ENCODE measurements around the gene ARMC9.
"Not testable (repeated sequence)": the region's sequence is repeated elsewhere in the genome, so short reads cannot be mapped to it uniquely, and the experiment has no call there.

The ARMC9 gene

DNA sequence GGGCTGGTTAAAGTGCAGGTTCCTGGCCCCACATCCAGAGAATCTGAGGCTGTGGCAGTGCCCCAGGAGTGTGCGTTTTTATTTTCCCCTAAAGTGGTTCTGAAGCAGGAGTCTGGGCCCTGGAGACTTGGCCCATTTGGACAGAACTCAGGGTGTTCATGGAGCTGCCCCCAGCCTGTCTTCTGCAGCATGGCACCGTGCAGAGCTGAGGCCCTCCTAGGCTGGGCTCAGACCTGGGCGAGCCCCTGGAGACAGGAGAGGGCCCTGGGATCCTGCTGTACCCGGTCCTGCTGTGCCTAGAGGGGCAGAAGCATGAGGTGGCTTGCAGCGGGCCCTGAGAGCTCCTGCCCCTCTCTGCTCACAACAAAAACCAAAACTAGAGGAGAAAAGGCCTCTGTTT lies 138.3 kb downstream of the ARMC9 start:
- DNase-seq (ENCODE audit: extremely low read depth in 1 of 2, low read depth in 1 of 2) = no peak

DNA sequence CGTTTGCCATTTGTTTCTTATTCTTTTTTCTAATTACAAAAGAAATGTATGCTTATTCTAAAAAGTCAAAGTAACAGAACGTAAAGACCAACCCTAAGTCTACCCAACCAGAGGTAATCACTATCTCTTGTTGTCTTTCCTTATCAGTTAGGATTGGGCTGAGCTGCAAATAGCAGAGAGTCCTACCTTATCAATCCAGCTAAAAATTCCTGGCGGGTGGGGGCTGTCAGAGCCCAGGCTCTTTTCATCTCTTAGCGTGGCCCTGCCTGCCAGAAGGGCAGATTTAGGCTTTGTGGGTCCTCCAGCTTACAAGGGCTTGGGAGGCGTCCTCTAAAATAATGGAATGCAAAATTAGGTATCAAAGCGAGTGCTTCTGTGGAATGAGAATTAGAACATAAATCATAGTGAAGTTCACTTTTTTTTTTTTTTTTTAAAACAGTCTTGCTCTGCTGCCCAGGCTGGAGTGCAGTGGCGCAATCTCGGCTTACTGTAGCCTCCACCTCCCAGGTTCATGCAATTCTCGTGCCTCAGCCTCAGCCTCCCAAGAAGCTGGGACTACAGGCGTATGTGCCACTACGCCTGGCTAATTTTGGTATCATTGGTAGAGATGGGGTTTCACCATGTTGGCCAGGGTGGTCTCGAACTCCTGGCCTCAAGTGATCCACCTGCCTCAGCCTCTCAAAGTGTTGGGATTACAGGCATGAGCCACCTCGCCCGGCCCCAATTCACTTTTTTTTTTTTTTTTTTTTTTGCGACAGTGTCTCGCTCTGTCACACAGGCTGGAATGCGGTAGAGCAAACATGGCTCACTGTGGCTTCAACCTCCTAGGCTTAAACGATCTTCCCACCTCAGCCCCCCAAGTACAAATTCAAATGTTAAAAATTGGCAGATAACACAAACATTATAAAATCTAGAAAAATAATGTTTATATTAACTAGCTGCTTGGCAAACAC lies 139.7 kb downstream of the ARMC9 start:
- DNase-seq (ENCODE audit: extremely low read depth in 1 of 2, low read depth in 1 of 2) = no peak

DNA sequence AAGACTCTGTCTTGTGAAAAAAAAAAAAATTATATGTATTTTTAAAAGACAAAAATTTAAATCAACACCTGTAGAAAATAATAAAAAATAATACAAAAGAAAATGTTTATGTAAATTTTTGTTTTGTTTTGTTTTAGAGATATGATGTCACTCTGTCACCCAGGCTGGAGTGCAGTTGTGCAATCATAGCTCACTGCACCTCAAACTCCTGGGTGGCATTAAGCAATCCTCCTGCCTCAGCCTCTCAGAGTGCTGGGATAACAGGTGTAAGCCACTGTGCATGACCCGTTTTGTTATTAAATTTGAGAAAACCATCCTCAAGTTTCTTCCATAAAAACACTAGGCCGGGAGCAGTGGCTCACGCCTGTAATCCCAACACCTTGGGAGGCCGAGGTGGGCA lies 140.9 kb downstream of the ARMC9 start:
- no peak for DNase-seq (ENCODE audit: extremely low read depth in 1 of 2, low read depth in 1 of 2)

DNA sequence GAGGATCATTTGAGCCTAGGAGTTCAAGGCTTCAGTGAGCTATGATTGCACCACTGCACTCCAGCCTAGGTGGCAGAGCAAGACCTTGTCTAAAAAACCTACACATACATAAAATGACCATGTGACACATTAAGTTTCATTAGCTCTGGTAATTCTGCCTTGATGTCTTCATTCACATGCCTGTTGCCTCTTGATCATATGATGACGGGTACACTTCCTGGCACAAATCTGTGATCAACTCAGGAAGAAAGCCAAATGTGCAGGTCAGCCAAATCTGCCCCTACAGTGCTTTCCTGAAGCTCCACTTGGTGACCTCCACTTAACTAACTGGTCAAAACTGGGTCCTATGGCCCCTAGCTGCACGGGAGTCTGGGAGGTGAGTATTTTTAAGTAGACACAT lies 142.7 kb downstream of the ARMC9 start:
- DNase-seq (ENCODE audit: extremely low read depth in 1 of 2, low read depth in 1 of 2) = no peak

DNA sequence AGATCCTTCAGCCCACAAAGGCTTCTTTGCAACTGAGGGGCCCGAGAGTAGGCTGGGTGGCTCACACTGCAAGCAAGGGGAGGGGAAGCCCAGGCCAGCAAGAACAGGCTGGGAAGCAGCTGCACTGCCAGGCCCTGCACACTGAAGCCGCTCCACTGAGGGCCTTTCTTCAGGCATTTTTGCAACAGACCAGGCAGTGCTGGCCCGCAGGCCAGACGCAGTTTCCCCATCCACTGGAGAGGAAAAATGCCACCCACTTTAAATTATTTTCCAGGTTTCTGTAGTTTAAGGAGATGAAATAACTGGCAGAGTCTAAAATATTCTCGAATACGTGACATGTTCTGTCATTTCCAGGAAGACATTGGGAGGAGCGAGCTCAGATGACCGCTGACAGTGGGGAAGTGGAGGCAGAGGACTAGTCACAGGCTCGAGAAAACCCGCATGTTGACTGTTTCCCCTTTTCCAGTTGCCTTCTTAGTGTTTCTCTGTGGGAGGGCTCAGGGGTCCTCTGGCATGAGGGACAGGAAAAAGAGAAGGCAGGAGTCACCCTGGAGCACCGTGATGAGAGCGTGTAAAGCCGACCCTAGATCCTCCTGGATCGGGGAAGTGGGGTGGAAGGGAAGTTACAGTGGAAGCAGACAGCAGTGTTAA lies 143.8 kb downstream of the ARMC9 start:
- no peak for DNase-seq (ENCODE audit: extremely low read depth in 1 of 2, low read depth in 1 of 2)

DNA sequence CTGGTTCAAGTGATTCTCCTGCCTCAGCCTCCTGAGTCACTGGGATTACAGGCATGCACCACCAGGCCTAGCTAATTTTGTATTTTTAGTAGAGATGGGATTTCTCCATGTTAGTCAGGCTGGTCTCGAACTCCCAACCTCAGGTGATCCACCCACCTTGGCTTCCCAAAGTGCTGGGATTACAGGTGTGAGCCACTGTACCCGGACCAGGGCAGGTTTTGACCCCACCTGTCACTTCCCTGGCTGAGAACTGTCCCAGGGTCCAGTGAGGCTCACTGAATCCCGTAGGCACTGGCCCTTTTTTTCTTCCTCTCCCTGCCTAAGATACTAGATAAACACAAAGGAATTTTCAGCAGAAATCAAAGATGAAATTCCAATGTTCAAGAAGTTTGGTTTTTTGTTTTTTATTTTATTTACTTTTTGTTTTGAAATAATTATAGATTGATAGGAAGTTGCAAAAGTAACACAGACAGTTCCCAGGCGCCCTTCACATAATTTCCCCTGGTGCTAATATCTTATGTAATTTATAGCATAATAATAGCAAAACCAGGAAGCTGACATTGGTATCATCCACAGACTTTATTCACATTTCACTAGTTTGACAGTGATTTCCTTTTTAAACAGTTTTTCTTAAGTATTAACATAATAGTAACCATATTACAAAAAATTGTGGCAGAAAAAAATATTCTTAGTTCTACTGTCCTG lies 144.7 kb downstream of the ARMC9 start:
- no peak for DNase-seq (ENCODE audit: extremely low read depth in 1 of 2, low read depth in 1 of 2)

DNA sequence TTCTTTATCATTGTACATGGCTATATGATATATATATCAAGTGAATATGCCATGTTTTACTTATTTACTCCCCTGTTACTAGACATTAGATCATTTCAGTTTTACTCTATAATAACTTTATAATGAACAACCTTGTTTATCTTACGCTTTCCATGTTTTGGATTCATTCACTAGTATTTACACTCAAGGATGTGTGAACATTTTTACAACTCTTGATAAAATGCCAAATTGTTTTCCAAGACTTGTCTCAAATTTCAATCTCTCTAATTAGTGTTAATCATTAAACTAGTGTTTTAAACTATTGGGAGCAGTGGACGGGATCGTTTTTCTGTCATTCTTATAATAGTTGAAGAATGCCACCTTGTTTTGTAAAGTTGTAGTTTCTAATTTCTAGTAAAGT lies 145.6 kb downstream of the ARMC9 start:
- DNase-seq (ENCODE audit: extremely low read depth in 1 of 2, low read depth in 1 of 2) = no peak

DNA sequence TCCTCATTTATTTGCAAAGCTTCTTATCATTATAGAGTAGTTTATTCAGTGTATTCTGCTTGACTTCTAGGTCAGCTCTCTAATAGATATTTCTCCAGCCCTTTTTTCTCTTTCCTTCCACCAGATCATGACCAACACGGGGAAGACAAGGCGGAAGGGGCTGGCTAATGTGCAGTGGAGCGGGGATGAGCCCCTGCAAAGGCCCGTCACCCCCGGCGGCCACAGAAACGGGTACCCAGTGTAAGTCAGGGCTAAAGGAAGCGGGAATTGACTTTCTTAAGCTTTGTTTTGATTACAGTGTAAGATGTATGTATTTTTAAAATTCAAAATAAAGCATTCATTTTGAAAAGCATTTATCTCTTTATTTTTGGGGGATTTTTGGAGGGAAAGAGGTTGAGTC lies 146.4 kb downstream of the ARMC9 start:
- no peak for DNase-seq (ENCODE audit: extremely low read depth in 1 of 2, low read depth in 1 of 2)

DNA sequence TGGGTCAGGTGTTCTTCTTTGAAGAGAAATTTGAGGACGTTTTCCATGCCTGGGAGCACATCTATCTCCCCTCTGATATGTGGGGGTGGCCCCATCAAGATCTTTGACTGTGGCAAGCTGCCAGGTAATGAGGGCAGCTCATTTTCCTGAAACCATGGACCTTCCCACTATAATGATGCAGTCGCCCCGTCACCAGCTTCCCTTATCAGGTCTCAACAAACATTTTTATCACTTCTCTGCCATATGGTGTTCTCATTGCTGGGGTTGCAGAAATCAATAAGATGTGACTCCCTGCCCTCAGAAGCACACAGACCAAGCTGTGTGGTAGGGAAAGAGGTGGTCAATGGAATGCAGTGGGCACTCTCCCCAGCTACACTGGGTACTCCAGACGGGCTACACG lies 148.7 kb downstream of the ARMC9 start:
- no peak for DNase-seq (ENCODE audit: extremely low read depth in 1 of 2, low read depth in 1 of 2)

DNA sequence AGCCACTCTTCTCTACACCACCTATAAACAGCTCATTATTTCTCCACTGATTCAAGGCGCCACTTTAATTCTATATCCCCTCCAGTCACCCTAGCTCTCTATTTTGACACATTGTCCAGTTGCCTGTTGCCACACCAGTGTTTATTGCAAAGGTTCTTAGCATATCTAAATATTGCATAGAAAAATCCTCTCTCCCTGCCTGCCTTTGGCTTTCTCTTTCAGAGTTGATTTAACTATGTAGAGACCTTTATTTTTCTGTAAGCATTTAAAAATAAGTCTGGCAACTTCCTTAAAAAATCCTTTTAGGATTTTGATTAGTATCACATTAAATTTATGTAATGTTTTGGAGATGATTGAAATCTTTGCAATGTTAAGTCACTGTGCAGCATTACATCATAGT lies 149.2 kb downstream of the ARMC9 start:
- no peak for DNase-seq (ENCODE audit: extremely low read depth in 1 of 2, low read depth in 1 of 2)

DNA sequence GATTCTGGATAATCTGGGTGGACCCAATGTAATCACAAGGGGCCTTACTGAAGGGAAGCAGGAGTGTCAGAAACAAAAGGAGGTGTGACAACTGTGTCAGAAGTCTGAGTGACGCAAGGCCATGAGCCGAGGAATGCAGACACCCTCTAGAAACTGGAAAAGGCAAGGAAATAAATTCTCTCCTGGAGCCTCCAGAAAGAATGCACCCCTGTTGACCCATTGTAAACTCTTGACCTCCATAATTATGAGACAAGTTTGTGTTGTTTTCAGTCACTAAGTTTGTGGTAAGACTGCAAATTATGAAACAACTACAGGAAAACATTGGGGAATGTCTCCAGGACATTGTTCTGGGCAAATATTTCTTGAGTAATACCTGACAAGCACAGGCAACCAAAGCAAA lies 149.7 kb downstream of the ARMC9 start:
- no peak for DNase-seq (ENCODE audit: extremely low read depth in 1 of 2, low read depth in 1 of 2)

DNA sequence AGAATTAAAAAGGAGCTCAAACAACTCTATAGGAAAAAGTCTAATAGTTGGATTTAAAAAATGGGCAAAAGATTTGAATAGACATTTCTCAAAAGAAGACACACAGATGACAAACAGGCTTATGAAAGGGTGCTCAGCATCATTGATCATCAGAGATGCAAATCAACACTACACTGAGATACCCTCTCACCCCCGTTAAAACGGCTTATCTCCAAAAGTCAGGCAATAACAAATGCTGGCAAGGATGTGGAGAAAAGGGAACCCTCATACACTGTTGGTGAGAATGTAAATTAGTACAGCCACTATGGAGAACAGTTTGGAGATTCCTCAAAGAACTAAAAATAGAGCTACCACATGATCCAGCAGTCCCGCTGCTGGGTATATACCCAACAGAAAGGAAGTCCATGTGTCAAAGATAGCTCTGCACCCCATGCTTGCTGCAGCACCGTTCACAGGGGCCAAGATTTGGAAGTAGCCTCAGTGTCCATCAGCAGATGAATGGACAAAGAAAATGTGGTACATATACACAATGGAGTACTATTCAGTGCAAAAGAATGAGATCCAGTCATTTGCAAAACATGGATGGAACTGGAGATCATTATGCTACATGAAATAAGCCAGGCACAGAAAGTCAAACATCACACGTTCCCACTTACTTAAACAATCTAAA lies 150.4 kb downstream of the ARMC9 start:
- DNase-seq (ENCODE audit: extremely low read depth in 1 of 2, low read depth in 1 of 2) = no peak

DNA sequence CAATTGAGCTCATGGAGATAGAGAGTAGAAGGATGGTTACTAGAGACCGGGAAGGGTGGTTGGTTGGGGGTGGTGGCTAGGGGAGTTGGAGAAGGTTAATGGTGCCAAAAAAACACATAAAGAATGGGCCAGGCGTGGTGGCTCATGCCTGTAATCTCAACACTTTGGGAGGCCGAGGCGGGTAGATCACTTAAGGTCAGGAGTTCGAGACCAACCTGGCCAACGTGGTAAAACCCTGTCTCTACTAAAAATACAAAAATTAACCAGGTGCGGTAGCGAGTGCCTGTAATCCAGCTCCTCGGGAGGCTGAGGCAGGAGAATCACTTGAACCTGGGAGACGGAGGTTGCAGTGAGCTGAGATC lies 150.9 kb downstream of the ARMC9 start:
- DNase-seq (ENCODE audit: extremely low read depth in 1 of 2, low read depth in 1 of 2) = not testable (repeated sequence)

DNA sequence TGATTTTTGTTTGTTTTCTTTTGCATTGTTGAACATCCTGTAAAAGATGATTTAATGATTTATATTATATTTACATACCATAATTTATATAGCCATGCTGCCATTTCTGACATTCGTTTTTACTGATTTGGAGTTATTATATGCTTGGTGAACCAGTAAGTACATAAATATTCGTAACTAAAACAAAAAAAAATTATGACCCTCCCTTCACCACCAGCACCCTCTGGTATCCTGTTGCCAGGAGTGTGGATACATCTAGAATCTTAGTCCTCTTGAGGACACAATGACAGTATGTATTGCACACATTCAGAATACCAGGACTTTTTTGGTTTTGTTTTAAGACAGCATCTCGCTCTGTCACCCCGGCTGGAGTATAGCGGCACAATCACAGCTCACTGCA lies 153.2 kb downstream of the ARMC9 start:
- no peak for DNase-seq (ENCODE audit: extremely low read depth in 1 of 2, low read depth in 1 of 2)

DNA sequence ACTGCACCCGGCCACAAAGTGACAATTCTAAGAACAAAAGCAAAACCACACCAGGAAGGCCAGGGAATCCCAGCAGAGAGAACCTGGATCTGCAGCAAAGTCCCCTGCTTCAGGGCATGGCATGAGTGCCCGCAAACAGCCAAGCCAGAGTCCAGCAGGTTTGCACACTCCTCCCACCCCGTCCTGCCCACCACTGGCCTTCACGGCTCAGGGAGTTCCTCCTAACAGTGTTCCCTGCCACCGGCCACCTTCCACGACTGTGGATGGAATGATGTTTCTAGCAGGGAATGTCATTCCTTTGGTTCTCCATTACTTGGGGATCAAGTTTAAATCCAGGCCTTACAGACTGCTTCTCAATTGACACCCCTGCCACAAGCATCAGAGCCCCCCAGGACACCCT lies 155.0 kb downstream of the ARMC9 start:
- DNase-seq (ENCODE audit: extremely low read depth in 1 of 2, low read depth in 1 of 2) = no peak

DNA sequence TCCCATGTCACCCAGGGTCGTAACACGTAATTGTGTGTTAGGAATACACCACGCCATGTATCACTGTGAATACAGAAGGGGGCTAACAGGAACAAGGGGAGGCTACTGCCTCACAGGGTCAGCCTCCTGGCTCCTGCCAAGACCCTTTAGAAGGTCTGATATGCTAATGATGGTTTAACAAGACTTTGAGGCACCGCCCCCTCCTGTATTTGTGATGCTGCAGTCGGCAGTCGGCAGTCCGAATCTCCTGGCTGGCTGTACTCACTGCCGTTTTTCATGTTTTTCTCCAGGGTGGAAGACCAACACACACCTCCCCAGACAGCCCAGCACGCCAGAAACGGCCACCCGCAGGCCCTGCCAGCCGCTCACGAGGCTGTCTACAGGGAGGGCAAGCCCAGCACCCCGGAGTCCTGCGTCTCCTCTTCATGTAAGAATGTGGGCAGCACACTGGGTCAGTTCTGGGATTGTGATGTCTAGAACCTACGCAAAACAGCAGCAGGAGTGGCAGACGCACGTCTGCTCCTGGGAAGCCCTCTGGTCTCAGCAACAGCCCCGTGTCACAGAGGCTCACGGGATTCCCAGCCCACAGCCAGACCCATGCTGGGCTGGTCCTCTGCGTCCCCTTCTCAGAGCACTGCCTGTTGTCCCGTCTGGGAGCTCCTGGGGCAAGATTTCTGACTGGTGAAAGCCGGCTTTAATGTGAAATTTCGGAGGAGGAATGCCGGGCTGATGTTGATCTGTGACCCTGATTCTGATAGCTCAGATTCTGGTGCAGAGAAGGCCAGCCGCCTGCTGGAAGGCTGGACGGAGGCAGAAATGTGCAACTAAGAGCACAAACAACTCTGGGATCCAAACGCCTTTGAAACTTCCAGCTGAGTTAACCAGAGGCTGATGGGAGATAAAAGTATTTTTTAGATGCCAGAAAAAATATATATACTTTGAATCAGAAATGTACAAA lies 157.4 kb downstream of the ARMC9 start:
- no peak for DNase-seq (ENCODE audit: extremely low read depth in 1 of 2, low read depth in 1 of 2)

DNA sequence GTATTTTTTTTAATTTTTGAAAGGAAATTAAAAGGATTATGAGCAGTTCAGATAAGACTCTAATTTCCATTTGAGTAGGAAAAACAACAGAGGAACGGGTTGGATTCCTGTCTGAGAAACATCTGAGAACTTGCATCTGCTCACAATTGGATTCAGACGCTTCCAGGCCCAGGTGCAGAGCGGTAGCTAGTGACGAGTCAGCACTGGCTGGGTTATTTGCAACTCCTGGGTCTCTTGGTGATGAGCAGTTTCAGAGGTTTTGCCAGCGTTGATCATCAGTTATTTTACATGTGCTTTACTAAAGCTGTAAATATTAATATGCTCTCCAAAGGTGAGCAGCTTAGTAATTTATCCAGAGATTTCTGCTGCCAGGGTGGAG lies 158.0 kb downstream of the ARMC9 start:
- DNase-seq (ENCODE audit: extremely low read depth in 1 of 2, low read depth in 1 of 2) = no peak

DNA sequence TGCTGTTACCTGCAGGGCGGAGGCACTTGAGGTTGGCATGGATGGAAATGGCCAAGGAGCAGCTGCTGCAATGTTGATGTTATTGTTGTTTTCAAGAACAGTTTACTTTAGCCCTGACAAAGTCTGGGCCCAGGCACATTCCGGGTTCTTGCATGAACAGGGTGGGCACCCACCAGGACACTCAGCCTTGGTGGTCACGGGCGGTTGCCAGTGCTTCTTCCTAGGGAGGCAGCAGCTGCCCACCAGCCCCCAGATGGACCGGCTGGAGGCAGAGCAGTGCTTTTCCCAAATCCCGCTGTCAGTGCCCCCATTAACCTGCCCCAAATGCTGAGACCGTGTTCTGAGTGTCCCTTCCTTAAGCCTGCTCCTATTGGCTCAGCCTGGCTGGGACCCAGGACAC lies 158.6 kb downstream of the ARMC9 start:
- DNase-seq (ENCODE audit: extremely low read depth in 1 of 2, low read depth in 1 of 2) = no peak

DNA sequence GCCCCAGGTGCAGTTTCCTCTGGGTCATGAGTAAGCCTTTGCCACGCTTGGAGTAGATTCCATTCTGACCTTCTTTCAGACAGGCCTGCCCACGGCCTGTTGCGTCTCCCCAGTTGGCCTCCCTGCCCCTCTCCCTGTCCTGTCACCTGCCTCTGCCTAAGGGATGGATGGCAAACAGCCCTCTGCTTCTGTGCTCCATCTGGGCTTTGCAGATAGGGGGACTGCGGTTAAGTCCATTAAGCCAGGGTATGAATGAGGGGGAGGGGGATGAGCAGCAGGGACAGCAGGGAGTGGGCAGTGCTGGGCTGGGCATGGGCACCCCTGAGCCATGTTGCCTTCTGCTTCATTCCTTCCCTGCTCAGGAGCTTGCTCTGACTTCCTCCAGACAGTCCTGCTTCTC lies 159.5 kb downstream of the ARMC9 start:
- no peak for DNase-seq (ENCODE audit: extremely low read depth in 1 of 2, low read depth in 1 of 2)

DNA sequence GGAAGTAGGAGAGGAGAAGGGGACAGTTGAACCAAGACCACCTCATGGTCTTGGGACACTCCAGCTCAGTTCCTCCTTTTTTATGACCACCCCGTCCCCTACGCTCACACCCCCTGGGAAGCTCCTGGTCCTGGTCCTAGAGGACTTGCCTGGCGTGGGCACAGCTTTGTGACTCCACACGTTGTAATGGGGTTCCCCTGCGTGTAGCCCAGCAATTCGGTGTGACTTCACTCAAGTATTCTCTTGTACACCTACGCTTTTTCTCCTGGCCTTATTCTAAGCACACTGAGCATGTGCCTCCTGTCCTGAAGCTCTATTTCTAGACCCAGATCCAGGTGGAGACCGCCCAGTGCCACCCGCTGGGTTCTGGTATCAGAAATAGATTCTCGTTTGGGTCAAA lies 161.0 kb downstream of the ARMC9 start:
- DNase-seq (ENCODE audit: extremely low read depth in 1 of 2, low read depth in 1 of 2) = no peak
